Cerebellar cortex (tissue), 1 donor: ENCODE data around the gene ZNF846.
"Not testable (repeated sequence)": the region's sequence is repeated elsewhere in the genome, so short reads cannot be mapped to it uniquely, and the experiment has no call there.

ENCODE experiments used
- DNase-seq: peaks from one replicate; pipeline ENCODE4 v3.0.0-alpha.2; 2015; ENCODE audit warnings: low spot score

Gene ZNF846

GRCh38 chr19:9784163-9784496 is 15.6 kb upstream of the ZNF846 start:
- not testable (repeated sequence) for DNase-seq

GRCh38 chr19:9782338-9782737 is 13.8 kb upstream of the ZNF846 start:
- no peak for DNase-seq

GRCh38 chr19:9757544-9758501 is 10.7 kb downstream of the ZNF846 start:
- no peak for DNase-seq

- no peak for DNase-seq
Observed at GRCh38 chr19:9752701-9753443, 15.7 kb downstream of the ZNF846 start.

GRCh38 chr19:9751446-9751845 is 17.1 kb downstream of the ZNF846 start:
- no peak for DNase-seq

- DNase-seq: no peak
Observed at GRCh38 chr19:9741476-9742171, 26.9 kb downstream of the ZNF846 start.

GRCh38 chr19:9735986-9736385 is 32.6 kb downstream of the ZNF846 start:
- no peak for DNase-seq

GRCh38 chr19:9730056-9730455 is 38.5 kb downstream of the ZNF846 start:
- not testable (repeated sequence) for DNase-seq

- no peak for DNase-seq
Observed at GRCh38 chr19:9729162-9729561, 39.4 kb downstream of the ZNF846 start.

GRCh38 chr19:9727644-9728043 is 40.9 kb downstream of the ZNF846 start:
- no peak for DNase-seq

GRCh38 chr19:9725508-9726201 is 42.9 kb downstream of the ZNF846 start:
- DNase-seq: not testable (repeated sequence)

- no peak for DNase-seq
Observed at GRCh38 chr19:9724157-9724556, 44.4 kb downstream of the ZNF846 start.

- DNase-seq: no peak
Observed at GRCh38 chr19:9721861-9722260, 46.7 kb downstream of the ZNF846 start.

GRCh38 chr19:9720541-9720940 is 48.0 kb downstream of the ZNF846 start:
- DNase-seq: no peak

GRCh38 chr19:9711815-9712214 is 56.7 kb downstream of the ZNF846 start:
- DNase-seq: no peak

GRCh38 chr19:9709305-9709704 is 59.2 kb downstream of the ZNF846 start:
- no peak for DNase-seq

GRCh38 chr19:9705836-9706235 is 62.7 kb downstream of the ZNF846 start:
- no peak for DNase-seq

GRCh38 chr19:9702186-9702585 is 66.4 kb downstream of the ZNF846 start:
- no peak for DNase-seq
